Measurements from ENCODE around the gene HMCN1.
"Not testable (repeated sequence)": the region's sequence is repeated elsewhere in the genome, so short reads cannot be mapped to it uniquely, and the experiment has no call there.

The HMCN1 gene

GRCh38 chr1:185853739-185854138, 119.5 kb downstream of the HMCN1 start:
- no peak for DNase-seq (ENCODE audit: low spot score)

- no peak for DNase-seq (ENCODE audit: low spot score)
Measured at GRCh38 chr1:185856482-185856881, 122.3 kb downstream of the HMCN1 start.

- DNase-seq (ENCODE audit: low spot score): no peak
Measured at GRCh38 chr1:185857442-185857841, 123.3 kb downstream of the HMCN1 start.

- DNase-seq (ENCODE audit: low spot score): no peak
Measured at GRCh38 chr1:185860311-185860710, 126.1 kb downstream of the HMCN1 start.

- no peak for DNase-seq (ENCODE audit: low spot score)
Measured at GRCh38 chr1:185860859-185861258, 126.7 kb downstream of the HMCN1 start.

GRCh38 chr1:185861630-185862029, 127.4 kb downstream of the HMCN1 start:
- no peak for DNase-seq (ENCODE audit: low spot score)

GRCh38 chr1:185862235-185862634, 128.0 kb downstream of the HMCN1 start:
- no peak for DNase-seq (ENCODE audit: low spot score)

GRCh38 chr1:185864331-185864730, 130.1 kb downstream of the HMCN1 start:
- no peak for DNase-seq (ENCODE audit: low spot score)

GRCh38 chr1:185864889-185865517, 130.8 kb downstream of the HMCN1 start:
- DNase-seq (ENCODE audit: low spot score): no peak

- DNase-seq (ENCODE audit: low spot score): no peak
Measured at GRCh38 chr1:185869590-185869989, 135.4 kb downstream of the HMCN1 start.

GRCh38 chr1:185871627-185872150, 137.5 kb downstream of the HMCN1 start:
- DNase-seq (ENCODE audit: low spot score): no peak

GRCh38 chr1:185874246-185874645, 140.1 kb downstream of the HMCN1 start:
- no peak for DNase-seq (ENCODE audit: low spot score)

GRCh38 chr1:185880330-185880729, 146.1 kb downstream of the HMCN1 start:
- no peak for DNase-seq (ENCODE audit: low spot score)

GRCh38 chr1:185880779-185881333, 146.7 kb downstream of the HMCN1 start:
- DNase-seq (ENCODE audit: low spot score): no peak

GRCh38 chr1:185886046-185886445, 151.9 kb downstream of the HMCN1 start:
- DNase-seq (ENCODE audit: low spot score): no peak

GRCh38 chr1:185886671-185887070, 152.5 kb downstream of the HMCN1 start:
- no peak for DNase-seq (ENCODE audit: low spot score)

- DNase-seq (ENCODE audit: low spot score): not testable (repeated sequence)
Measured at GRCh38 chr1:185892831-185893403, 158.7 kb downstream of the HMCN1 start.

GRCh38 chr1:185894791-185895190, 160.6 kb downstream of the HMCN1 start:
- no peak for DNase-seq (ENCODE audit: low spot score)

GRCh38 chr1:185895208-185895900, 161.2 kb downstream of the HMCN1 start:
- DNase-seq (ENCODE audit: low spot score): no peak

GRCh38 chr1:185896863-185897262, 162.7 kb downstream of the HMCN1 start:
- DNase-seq (ENCODE audit: low spot score): no peak

- no peak for DNase-seq (ENCODE audit: low spot score)
Measured at GRCh38 chr1:185906186-185906585, 172.0 kb downstream of the HMCN1 start.

GRCh38 chr1:185907246-185907645, 173.1 kb downstream of the HMCN1 start:
- no peak for DNase-seq (ENCODE audit: low spot score)

- no peak for DNase-seq (ENCODE audit: low spot score)
Measured at GRCh38 chr1:185911978-185912377, 177.8 kb downstream of the HMCN1 start.

All from globus pallidus (tissue), 1 donor.